Keratinocyte (primary cell): Measurements from ENCODE around the gene SLC6A19. TPM values are rescaled to one million over a fixed set of nuclear protein-coding genes. Genes with fewer than 3 reads are reported as not detected.

Experiments
- DNase-seq: peaks from one replicate; pipeline ENCODE4 v3.0.0-alpha.2; 2011; ENCODE audit warnings: low read depth, missing footprints, low spot score
- FAIRE-seq: peaks from 2 replicates; lab custom pipeline; 2011; peaks lifted over from hg19 to GRCh38; lab: Jason Lieb, UNC
- H2AFZ ChIP-seq: 2 replicates; pipeline ENCODE4 v1.6.0; 2012; ENCODE audit warnings: low read length, control low read depth, inconsistent platforms; ENCODE audit not compliant: control insufficient read depth
- H3K27ac ChIP-seq: 2 replicates; pipeline ENCODE4 v1.5.1; 2011; ENCODE audit warnings: low read length; ENCODE audit not compliant: control insufficient read depth, insufficient read depth
- H3K27me3 ChIP-seq: 3 replicates; pipeline ENCODE4 v1.6.0; 2011; ENCODE audit warnings: low read length; ENCODE audit not compliant: control insufficient read depth, insufficient read depth; ENCODE audit errors: extremely low read depth
- H3K36me3 ChIP-seq, 2 experiments: 2 replicates in 1 of 2; 3 replicates in 1 of 2; pipeline ENCODE4 v1.5.1; 2011; ENCODE audit warnings: low read length in 2 of 2, mild to moderate bottlenecking in 1 of 2; ENCODE audit not compliant: control insufficient read depth in 2 of 2, insufficient read depth in 2 of 2; ENCODE audit errors: extremely low read depth in 1 of 2
- H3K4me1 ChIP-seq: 3 replicates; pipeline ENCODE4 v1.5.1; 2011; ENCODE audit warnings: low read length; ENCODE audit not compliant: control insufficient read depth, insufficient read depth; ENCODE audit errors: extremely low read depth
- H3K4me2 ChIP-seq: 3 replicates; pipeline ENCODE4 v1.6.0; 2011; ENCODE audit warnings: low read depth, low read length; ENCODE audit not compliant: control insufficient read depth, insufficient read depth; ENCODE audit errors: extremely low read depth
- H3K4me3 ChIP-seq, 3 experiments: fragments of 200-600 bp in 1 of 3; sonication (generic) in 1 of 3; 2 replicates in 2 of 3; 3 replicates in 1 of 3; pipeline ENCODE4 v1.5.1; 2011 to 2016; ENCODE audit warnings: low read length in 3 of 3, mild to moderate bottlenecking in 3 of 3, control low read depth in 2 of 3, inconsistent platforms in 1 of 3, low read depth in 1 of 3, mixed read lengths in 1 of 3, mixed run types in 1 of 3, moderate library complexity in 1 of 3; ENCODE audit not compliant: control insufficient read depth in 2 of 3, insufficient read depth in 2 of 3; ENCODE audit errors: extremely low read depth in 1 of 3
- H3K79me2 ChIP-seq: 2 replicates; pipeline ENCODE4 v1.6.0; 2012; ENCODE audit warnings: low read length; ENCODE audit not compliant: control insufficient read depth, insufficient read depth
- H3K9ac ChIP-seq: 3 replicates; pipeline ENCODE4 v1.6.0; 2011; ENCODE audit warnings: low read length; ENCODE audit not compliant: control insufficient read depth, insufficient read depth; ENCODE audit errors: extremely low read depth
- H3K9me1 ChIP-seq: 3 replicates; pipeline ENCODE4 v1.6.0; 2011; ENCODE audit warnings: low read length; ENCODE audit not compliant: control insufficient read depth, insufficient read depth; ENCODE audit errors: extremely low read depth
- H3K9me3 ChIP-seq: 2 replicates; pipeline ENCODE4 v1.5.1; 2012; ENCODE audit warnings: low read depth, low read length; ENCODE audit not compliant: control insufficient read depth
- H4K20me1 ChIP-seq: 3 replicates; pipeline ENCODE4 v1.6.0; 2011; ENCODE audit warnings: low read length; ENCODE audit not compliant: control insufficient read depth, insufficient read depth; ENCODE audit errors: extremely low read depth
- EZH2 ChIP-seq: IDR thresholded peaks from one replicate; pipeline ENCODE4 v1.6.1; 2012; ENCODE audit warnings: inconsistent platforms, mild to moderate bottlenecking, low read length, moderate library complexity
- dilution Hi-C: fragments of 300-500 bp; cut with MboI; formaldehyde crosslinking; loops from one replicate; pipeline ENCODE4 v1.7.0; 2020; ENCODE audit warnings: low sequenced_read_pairs; ENCODE audit not compliant: extremely low pct_ligation_motif_present
- polyA plus RNA-seq, 5 experiments: library from polyadenylated mRNA; depleted of rRNA in 3 of 5; stranded (reverse) in 3 of 5; stranded (forward) in 1 of 5; unstranded in 1 of 5; fragments of >200 nt; gene quantifications; 1 replicate in 1 of 5; 2 replicates in 3 of 5; 3 replicates in 1 of 5; pipeline versions ENCODE4 v1.2.1 to v1.2.3, GENCODE V29; 2011 to 2012; ENCODE audit warnings: missing spikeins in 2 of 5, low read depth in 1 of 5, low replicate concordance in 1 of 5
- TF ChIP-seq, protein P1 (sequence below), 3 experiments: IDR thresholded peaks in 1 of 3; conservative IDR thresholded peaks in 1 of 3; optimal IDR thresholded peaks in 1 of 3; 2 replicates in 2 of 3; 3 replicates in 1 of 3; pipeline versions ENCODE3 to v1.5.1; 2011; ENCODE audit warnings: low read length in 3 of 3, mild to moderate bottlenecking in 3 of 3, moderate library complexity in 2 of 3, control low read depth in 1 of 3, inconsistent platforms in 1 of 3; ENCODE audit not compliant: insufficient read depth in 2 of 3; ENCODE audit errors: extremely low read depth in 1 of 3

The SLC6A19 gene
- polyA plus RNA-seq, 1 donor (not counting 4 experiments of a cell fraction or from before 2014, with no cell fraction given), result not detected

DNA sequence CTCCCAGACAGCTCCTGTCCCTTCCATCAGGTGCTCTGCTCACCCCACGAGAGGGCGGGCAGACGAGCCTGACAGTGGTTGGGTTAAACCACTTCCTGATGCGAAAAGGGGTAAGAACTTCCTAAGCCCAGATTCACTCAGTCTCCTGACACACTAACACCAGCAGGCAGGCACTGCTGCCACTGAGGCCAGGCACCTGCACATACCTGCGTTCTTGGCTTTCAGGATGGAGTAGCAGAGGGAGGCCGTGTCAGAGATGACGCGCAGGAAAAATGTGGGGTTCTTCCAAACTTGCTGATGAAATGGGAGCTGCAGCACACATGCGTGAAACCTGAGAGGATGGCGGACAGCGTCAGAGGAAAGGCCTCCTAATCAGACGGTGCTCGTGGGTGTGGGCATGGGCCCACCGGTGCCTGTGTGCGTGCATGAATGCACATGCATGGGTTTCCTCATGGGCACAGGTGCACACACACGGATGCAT lies 53.7 kb downstream of the SLC6A19 start:
- DNase-seq (no peak), FAIRE-seq (no peak)
- H3K27me3 ChIP-seq, result no peaks in the 10 kb centered on the region
- H3K9me1 ChIP-seq, result no peaks in the 10 kb centered on the region
- H3K4me2 ChIP-seq, result no peak overlapping the region
- no peaks in the 10 kb centered on the region for H4K20me1 ChIP-seq
- H3K27ac ChIP-seq, result no peak overlapping the region
- peaks cover 7% of the 10 kb centered on the region for H3K9me3 ChIP-seq
- H2AFZ ChIP-seq, result no peak overlapping the region
- no peaks in the 10 kb centered on the region for H3K36me3 ChIP-seq
- H3K9ac ChIP-seq, result no peak overlapping the region
- dilution Hi-C loops, result no loop called here
- H3K4me3 ChIP-seq, result no peak overlapping the region
- no peaks in the 10 kb centered on the region for H3K4me1 ChIP-seq
- H3K79me2 ChIP-seq, result no peaks in the 10 kb centered on the region
- TF ChIP-seq EZH2, result no peak
- TF ChIP-seq, protein P1, sequence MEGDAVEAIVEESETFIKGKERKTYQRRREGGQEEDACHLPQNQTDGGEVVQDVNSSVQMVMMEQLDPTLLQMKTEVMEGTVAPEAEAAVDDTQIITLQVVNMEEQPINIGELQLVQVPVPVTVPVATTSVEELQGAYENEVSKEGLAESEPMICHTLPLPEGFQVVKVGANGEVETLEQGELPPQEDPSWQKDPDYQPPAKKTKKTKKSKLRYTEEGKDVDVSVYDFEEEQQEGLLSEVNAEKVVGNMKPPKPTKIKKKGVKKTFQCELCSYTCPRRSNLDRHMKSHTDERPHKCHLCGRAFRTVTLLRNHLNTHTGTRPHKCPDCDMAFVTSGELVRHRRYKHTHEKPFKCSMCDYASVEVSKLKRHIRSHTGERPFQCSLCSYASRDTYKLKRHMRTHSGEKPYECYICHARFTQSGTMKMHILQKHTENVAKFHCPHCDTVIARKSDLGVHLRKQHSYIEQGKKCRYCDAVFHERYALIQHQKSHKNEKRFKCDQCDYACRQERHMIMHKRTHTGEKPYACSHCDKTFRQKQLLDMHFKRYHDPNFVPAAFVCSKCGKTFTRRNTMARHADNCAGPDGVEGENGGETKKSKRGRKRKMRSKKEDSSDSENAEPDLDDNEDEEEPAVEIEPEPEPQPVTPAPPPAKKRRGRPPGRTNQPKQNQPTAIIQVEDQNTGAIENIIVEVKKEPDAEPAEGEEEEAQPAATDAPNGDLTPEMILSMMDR (optimal IDR thresholded peaks at IDR 0.05 in 1 of 3, IDR thresholded peaks at IDR 0.05 in 1 of 3, conservative IDR thresholded peaks at IDR 0.05 in 1 of 3; ENCODE audit: extremely low read depth in 1 of 3, insufficient read depth in 2 of 3, low read length in 3 of 3), result no peak

GRCh38 chr5:1256776-1257175 lies 55.4 kb downstream of the SLC6A19 start:
- no peak overlapping the region for H3K9ac ChIP-seq
- no peak overlapping the region for H3K27ac ChIP-seq
- H3K9me3 ChIP-seq, result peaks cover 11% of the 10 kb centered on the region
- no peak overlapping the region for H3K4me3 ChIP-seq
- H3K79me2 ChIP-seq, result no peaks in the 10 kb centered on the region
- H3K36me3 ChIP-seq, result no peaks in the 10 kb centered on the region
- no peaks in the 10 kb centered on the region for H4K20me1 ChIP-seq
- no peaks in the 10 kb centered on the region for H3K9me1 ChIP-seq
- no peaks in the 10 kb centered on the region for H3K4me1 ChIP-seq
- TF ChIP-seq, protein P1 (optimal IDR thresholded peaks at IDR 0.05 in 1 of 3, IDR thresholded peaks at IDR 0.05 in 1 of 3, conservative IDR thresholded peaks at IDR 0.05 in 1 of 3; ENCODE audit: extremely low read depth in 1 of 3, insufficient read depth in 2 of 3, low read length in 3 of 3), result no peak
- no peak for TF ChIP-seq EZH2
- no peak overlapping the region for H3K4me2 ChIP-seq
- H3K27me3 ChIP-seq, result no peaks in the 10 kb centered on the region
- dilution Hi-C loops, result no loop called here
- no peak for DNase-seq
- H2AFZ ChIP-seq, result no peak overlapping the region
- no peak for FAIRE-seq
